Thyroid gland (tissue), 4 donors: ENCODE measurements around the gene EYA4.

Experiments used
- CTCF ChIP-seq, 6 experiments: fragments of 200-600 bp in 3 of 6; fragments of 450-650 bp in 3 of 6; sonication (generic) in 3 of 6; IDR thresholded peaks; one replicate each; pipeline ENCODE4 v1.5.1; 2016 to 2019; ENCODE audit warnings: antibody characterized with exemption in 6 of 6, mild to moderate bottlenecking in 2 of 6, inconsistent platforms in 1 of 6, moderate library complexity in 1 of 6
- POLR2A ChIP-seq, 2 donors: fragments of 450-650 bp; IDR thresholded peaks; one replicate each; pipeline ENCODE4 v1.6.1; 2017; ENCODE audit warnings: antibody characterized with exemption in 2 of 2, mild to moderate bottlenecking in 2 of 2, moderate library complexity in 1 of 2

- no peak for TF ChIP-seq CTCF (IDR thresholded peaks at IDR 0.05)
- no peak for TF ChIP-seq POLR2A (IDR thresholded peaks at IDR 0.05)
These were observed 65.8 kb downstream of the EYA4 start for GRCh38 chr6:133306931-133307330.
